HCT116 (cell line): ENCODE data around the gene CTCFL. TPM values are rescaled to one million over a fixed set of nuclear protein-coding genes. Genes with fewer than 3 reads are reported as not detected.

Experiments
- ATAC-seq: fragments of 200-7000 bp; cut with Tn5 transposase; 2 replicates; pipeline ENCODE4 v1.9.1; 2020; ENCODE audit warnings: mild to moderate bottlenecking, moderate library complexity
- BruUV-seq: library from RNA; stranded (reverse); fragments of 400-500 nt; replicated peaks from 2 replicates; lab custom pipeline; 2021; lab: Mats Ljungman, UMichigan
- CTCF ChIA-PET: fragments of 300-600 bp; sonication (Branson Sonifier 250); formaldehyde crosslinking; loops from one replicate; lab custom pipeline; 2021; ENCODE audit warnings: antibody characterized with exemption; lab: Charles Lee
- POLR2A ChIA-PET: fragments of 300-600, 350-600 bp; sonication (Branson Sonifier 250); formaldehyde crosslinking; loops from one replicate; lab custom pipeline; 2021; ENCODE audit warnings: antibody characterized with exemption; lab: Charles Lee
- RAD21 ChIA-PET, 2 experiments: fragments of 300-600 bp; sonication (Branson Sonifier 250); formaldehyde crosslinking; loops; one replicate each; lab custom pipeline; 2023; ENCODE audit warnings: low total read pairs in 2 of 2; ENCODE audit not compliant: uncharacterized antibody in 2 of 2, unreplicated experiment in 2 of 2, low non-redundant PET in 1 of 2; lab: Charles Lee
- DNase-seq: peaks from one replicate; pipeline ENCODE4 v3.0.0-alpha.2; 2010; ENCODE audit warnings: low read depth, low spot score
- H2AFZ ChIP-seq: fragments of 200-600 bp; shearing (Covaris generic), sonication (generic); 2 replicates; pipeline ENCODE4 v1.6.1; 2017; ENCODE audit warnings: low read depth, mixed run types, mixed read lengths, antibody characterized with exemption, low read length; ENCODE audit not compliant: poor library complexity, severe bottlenecking
- H3K27ac ChIP-seq: 2 replicates; pipeline ENCODE4 v1.5.1; 2012; ENCODE audit warnings: low read depth, low read length
- H3K27me3 ChIP-seq: fragments of 200-600 bp; sonication (generic); 2 replicates; pipeline ENCODE4 v1.6.1; 2016; ENCODE audit warnings: mixed run types, low read length, mixed read lengths; ENCODE audit not compliant: insufficient read depth
- H3K36me3 ChIP-seq, 2 experiments: fragments of 200-500 bp in 1 of 2; fragments of 200-600 bp in 1 of 2; sonication (Bioruptor generic) in 1 of 2; sonication (generic) in 1 of 2; 2 replicates each; pipeline versions ENCODE4 v1.5.1 to v1.6.1; 2014 to 2016; ENCODE audit warnings: low read length in 2 of 2, inconsistent platforms in 1 of 2, mixed read lengths in 1 of 2, mixed run types in 1 of 2; ENCODE audit not compliant: insufficient read depth in 2 of 2, control insufficient read depth in 1 of 2
- H3K4me1 ChIP-seq, 2 experiments: fragments of 200-600 bp in 1 of 2; sonication (generic) in 1 of 2; 2 replicates each; pipeline versions ENCODE4 v1.5.1 to v1.6.1; 2012 to 2017; ENCODE audit warnings: low read length in 2 of 2, inconsistent platforms in 1 of 2, mild to moderate bottlenecking in 1 of 2, mixed read lengths in 1 of 2, mixed run types in 1 of 2, moderate library complexity in 1 of 2; ENCODE audit not compliant: insufficient read depth in 2 of 2, control insufficient read depth in 1 of 2
- H3K4me2 ChIP-seq: fragments of 200-600 bp; sonication (generic); 2 replicates; pipeline ENCODE4 v1.6.1; 2017; ENCODE audit warnings: mixed run types, low read length, mixed read lengths
- H3K4me3 ChIP-seq, 2 experiments: fragments of 200-600 bp in 1 of 2; sonication (generic) in 1 of 2; replicated peaks in 1 of 2; 2 replicates each; pipeline ENCODE4 v1.5.1; 2011 to 2016; ENCODE audit warnings: low read length in 2 of 2, control low read depth in 1 of 2, low read depth in 1 of 2, mild to moderate bottlenecking in 1 of 2, mixed read lengths in 1 of 2, mixed run types in 1 of 2
- H3K79me2 ChIP-seq: fragments of 200-600 bp; sonication (generic); 2 replicates; pipeline ENCODE4 v1.6.1; 2017; ENCODE audit warnings: mild to moderate bottlenecking, mixed run types, low read length, moderate library complexity, mixed read lengths; ENCODE audit not compliant: insufficient read depth
- H3K9ac ChIP-seq: fragments of 200-600 bp; sonication (generic); 2 replicates; pipeline ENCODE4 v1.6.1; 2016; ENCODE audit warnings: low read length, mixed read lengths
- H3K9me2 ChIP-seq: fragments of 200-600 bp; sonication (generic), shearing (Covaris generic); 2 replicates; pipeline ENCODE4 v1.6.1; 2017; ENCODE audit warnings: mixed run types, mild to moderate bottlenecking, moderate library complexity; ENCODE audit not compliant: insufficient read depth
- H3K9me3 ChIP-seq, 2 experiments: fragments of 200-500 bp in 1 of 2; fragments of 200-600 bp in 1 of 2; sonication (Bioruptor generic) in 1 of 2; sonication (generic) in 1 of 2; 2 replicates each; pipeline ENCODE4 v1.6.1; 2014 to 2017; ENCODE audit warnings: low read length in 2 of 2, mixed read lengths in 2 of 2, inconsistent platforms in 1 of 2, low read depth in 1 of 2, mild to moderate bottlenecking in 1 of 2, mixed run types in 1 of 2, moderate library complexity in 1 of 2; ENCODE audit not compliant: control insufficient read depth in 1 of 2, insufficient read depth in 1 of 2
- H4K20me1 ChIP-seq: fragments of 200-600 bp; sonication (generic), shearing (Covaris generic); 2 replicates; pipeline ENCODE4 v1.6.1; 2017; ENCODE audit warnings: mixed run types, mild to moderate bottlenecking, moderate library complexity; ENCODE audit not compliant: insufficient read depth
- EZH2 ChIP-seq: fragments of 200-600 bp; sonication (generic); IDR thresholded peaks from 2 replicates; pipeline ENCODE4 v1.6.1; 2017; ENCODE audit warnings: antibody characterized with exemption, mixed run types
- FOSL1 ChIP-seq: IDR thresholded peaks from 2 replicates; pipeline ENCODE4 v1.6.1; 2012; ENCODE audit warnings: low read depth
- JUND ChIP-seq: IDR thresholded peaks from 2 replicates; pipeline ENCODE4 v1.6.1; 2012
- POLR2AphosphoS5 ChIP-seq: IDR thresholded peaks from 2 replicates; pipeline ENCODE4 v1.6.1; 2011; ENCODE audit warnings: mild to moderate bottlenecking, low read depth, low read length, moderate library complexity
- SIN3A ChIP-seq: IDR thresholded peaks from 2 replicates; pipeline ENCODE4 v1.6.1; 2012; ENCODE audit warnings: low read depth
- TCF7L2 ChIP-seq: IDR thresholded peaks from 2 replicates; pipeline ENCODE4 v1.7.0; 2011; ENCODE audit warnings: borderline replicate concordance, inconsistent platforms; ENCODE audit not compliant: insufficient read depth, insufficient read length; ENCODE audit errors: extremely low read depth
- intact Hi-C: fragments of 100-400 bp; cut with micrococcal nuclease; formaldehyde crosslinking; loops from 2 replicates; pipeline ENCODE4 v1.10.0; 2022
- total RNA-seq: library from RNA; stranded (reverse); gene quantifications from one replicate; pipeline ENCODE4 v1.2.1, GENCODE V29; 2021; ENCODE audit not compliant: unreplicated experiment

Gene CTCFL
- total RNA-seq, 1 experiment from 2014 or later: 0.34 TPM

DNA sequence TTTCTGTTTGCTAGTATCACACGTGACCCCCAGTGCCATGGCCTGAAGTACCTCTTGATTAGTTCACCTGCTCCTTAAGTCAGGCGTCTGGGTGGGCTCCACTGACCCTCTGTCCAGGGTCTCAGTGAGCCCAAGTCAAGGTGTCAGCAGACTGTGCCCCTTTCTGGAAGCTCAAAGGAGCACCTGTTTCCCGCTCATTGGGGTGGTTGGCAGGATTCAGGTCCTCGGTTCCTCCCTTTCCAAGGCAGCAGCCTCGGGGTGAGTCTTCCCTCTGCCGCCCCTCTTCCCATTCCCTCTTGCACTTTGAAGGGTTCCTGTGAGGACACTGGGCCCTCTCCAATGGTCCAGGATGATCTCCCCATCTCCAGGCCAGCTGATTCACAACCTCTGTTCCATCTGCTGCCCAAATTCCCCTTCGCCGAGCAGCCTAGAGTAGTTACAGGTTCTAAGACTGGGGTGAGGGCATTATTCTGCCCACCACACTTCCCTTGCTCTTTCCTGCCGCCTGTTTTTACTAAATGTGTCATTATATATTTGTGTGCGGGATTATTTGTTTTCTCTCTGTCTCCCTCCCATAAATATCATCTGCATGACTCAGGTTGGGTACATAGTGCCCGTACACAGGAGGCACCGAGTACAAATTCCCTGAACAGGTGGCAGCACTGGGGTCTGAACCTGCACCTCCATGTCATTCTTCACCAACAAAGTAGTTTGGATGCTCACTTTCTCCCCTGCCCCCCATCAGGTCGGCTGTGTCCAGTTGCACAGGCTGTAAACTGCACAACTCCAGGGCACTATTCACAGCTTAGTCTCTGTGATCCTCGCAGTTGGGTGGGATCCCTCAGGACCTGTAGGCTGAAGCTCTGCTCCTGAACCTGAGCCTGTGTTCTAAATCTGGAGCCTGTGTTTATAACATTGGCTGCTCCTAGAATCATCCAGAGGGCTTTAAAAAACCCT is 75.3 kb downstream of the CTCFL start:
- 0 out of 2 replicates have a peak overlapping the region, but pooled peaks have one; percentile 12 for H3K4me2 ChIP-seq
- H3K9me2 ChIP-seq: no peaks in the 10 kb centered on the region
- H3K9ac ChIP-seq: no peak overlapping the region
- H3K9me3 ChIP-seq: peaks cover 0 to 8% of the 10 kb centered on the region in 2 experiments; a peak in 1 of 4 replicates
- ATAC-seq (peak; percentile 53), DNase-seq (no peak)
- no peak overlapping the region for H3K4me3 ChIP-seq
- H3K27me3 ChIP-seq: peaks cover 10% of the 10 kb centered on the region; the same call in 1 of the 2 replicates
- no peak overlapping the region for H3K27ac ChIP-seq
- BruUV-seq: no TSS peak
- CTCF ChIA-PET: no interaction called here
- POLR2A ChIA-PET: no interaction called here
- TF ChIP-seq FOSL1 (no peak), EZH2 (no peak), JUND (no peak), TCF7L2 (no peak)
- no peaks in the 10 kb centered on the region for H3K36me3 ChIP-seq
- peaks cover 7 to 11% of the 10 kb centered on the region in 2 experiments; a peak in 2 of 4 replicates for H3K4me1 ChIP-seq
- intact Hi-C loops: no loop called here
- RAD21 ChIA-PET: no interaction called here
- no peaks in the 10 kb centered on the region for H4K20me1 ChIP-seq
- H2AFZ ChIP-seq: no peak overlapping the region
- no peaks in the 10 kb centered on the region for H3K79me2 ChIP-seq

DNA sequence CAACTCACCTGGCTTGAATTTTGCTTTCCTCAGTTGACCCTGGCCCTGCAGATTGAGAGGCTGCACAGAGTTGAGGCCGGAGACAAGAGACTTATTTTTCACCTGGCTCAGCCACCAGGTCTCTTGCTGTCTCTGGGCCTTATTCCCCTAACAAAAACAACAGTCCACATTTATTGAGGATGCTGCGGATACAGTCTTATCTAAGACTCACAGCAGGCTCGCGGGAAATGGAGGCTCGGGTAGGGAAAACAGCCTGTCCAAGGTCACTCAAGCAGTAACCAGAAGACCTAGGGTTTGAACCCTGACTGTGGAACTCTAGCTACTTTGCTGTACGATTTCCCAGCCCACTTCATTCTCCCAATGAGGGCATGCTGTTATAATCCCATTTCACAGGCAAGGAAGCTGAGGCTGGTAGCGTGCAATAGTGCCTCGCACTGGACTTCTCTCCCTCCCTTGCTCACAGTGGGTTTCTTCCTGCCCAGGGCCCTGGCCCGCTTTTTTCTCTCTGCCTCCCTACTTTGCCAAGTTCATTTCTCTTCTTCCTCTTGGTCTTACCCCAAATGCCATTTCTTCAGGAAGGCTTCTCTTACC is 76.1 kb downstream of the CTCFL start:
- H3K9ac ChIP-seq: no peak overlapping the region
- H3K9me2 ChIP-seq: no peaks in the 10 kb centered on the region
- H2AFZ ChIP-seq: no peak overlapping the region
- H4K20me1 ChIP-seq: no peaks in the 10 kb centered on the region
- peaks cover 0 to 8% of the 10 kb centered on the region in 2 experiments; a peak in 1 of 4 replicates for H3K9me3 ChIP-seq
- no TSS peak for BruUV-seq
- TF ChIP-seq SIN3A (no peak), POLR2AphosphoS5 (no peak), JUND (no peak)
- H3K4me1 ChIP-seq: peaks cover 7 to 11% of the 10 kb centered on the region in 2 experiments; a peak in 2 of 4 replicates
- CTCF ChIA-PET: no interaction called here
- ATAC-seq: no peak
- no peak overlapping the region for H3K4me3 ChIP-seq
- RAD21 ChIA-PET: no interaction called here
- DNase-seq: no peak
- H3K4me2 ChIP-seq: no peak overlapping the region
- H3K36me3 ChIP-seq: no peaks in the 10 kb centered on the region
- H3K27me3 ChIP-seq: peaks cover 10% of the 10 kb centered on the region; the same call in 1 of the 2 replicates
- POLR2A ChIA-PET: no interaction called here
- no peak overlapping the region for H3K27ac ChIP-seq
- H3K79me2 ChIP-seq: no peaks in the 10 kb centered on the region
- intact Hi-C loops: no loop called here

Other genes starting within 250 kb of the CTCFL start
- gene SPO11, start 195.3 kb downstream of the CTCFL start, total RNA-seq: not detected
- gene RAE1, start 173.9 kb downstream of the CTCFL start, total RNA-seq: 46.3 TPM
- gene RBM38, start 133.7 kb downstream of the CTCFL start, total RNA-seq: 36.2 TPM
- 0.49 TPM for gene PCK1, start 36.0 kb upstream of the CTCFL start, total RNA-seq
- gene ZBP1, start 95.3 kb upstream of the CTCFL start, total RNA-seq: not detected
- gene PMEPA1, start 184.9 kb upstream of the CTCFL start, total RNA-seq: 0.64 TPM